HG02588 (cell line): ENCODE measurements around the gene TRPM4.
"Not testable (repeated sequence)": the region's sequence is repeated elsewhere in the genome, so short reads cannot be mapped to it uniquely, and the experiment has no call there.

Source experiments
- ATAC-seq: cut with Tn5 transposase; IDR thresholded peaks from one replicate; pipeline ENCODE4 v1.9.1; 2021; ENCODE audit warnings: mild to moderate bottlenecking, moderate library complexity; ENCODE audit not compliant: unreplicated experiment

The TRPM4 gene

GRCh38 chr19:49223472-49223871 lies 65.9 kb downstream of the TRPM4 start:
- ATAC-seq: no peak

GRCh38 chr19:49224441-49224840 lies 66.8 kb downstream of the TRPM4 start:
- ATAC-seq: not testable (repeated sequence)

- ATAC-seq: no peak
These were observed 67.3 kb downstream of the TRPM4 start for GRCh38 chr19:49224879-49225278.

GRCh38 chr19:49229416-49229815 lies 71.8 kb downstream of the TRPM4 start:
- no peak for ATAC-seq

- no peak for ATAC-seq
These were observed 73.8 kb downstream of the TRPM4 start for GRCh38 chr19:49231389-49231788.

- ATAC-seq: no peak
These were observed 74.2 kb downstream of the TRPM4 start for GRCh38 chr19:49231804-49232203.

DNA sequence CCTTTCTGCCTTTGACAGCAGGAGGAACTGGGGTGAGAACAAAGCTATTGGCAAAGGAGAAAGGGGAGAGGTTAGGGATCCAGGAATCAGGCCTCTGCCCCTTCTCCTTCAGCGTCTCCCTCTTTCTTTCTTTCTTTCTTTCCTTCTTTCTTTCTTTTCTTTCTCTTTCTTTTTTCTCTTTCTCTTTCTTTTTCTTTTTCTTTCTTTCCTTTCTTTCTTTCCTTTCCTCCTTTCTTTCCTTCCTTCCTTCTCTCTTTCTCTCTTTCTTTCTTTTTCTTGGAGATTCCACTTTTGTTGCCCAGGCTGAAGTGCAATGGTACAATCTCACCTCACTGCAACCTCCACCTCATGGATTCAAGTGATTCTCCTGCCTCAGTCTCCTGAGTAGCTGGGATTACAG lies 75.6 kb downstream of the TRPM4 start:
- ATAC-seq: no peak

GRCh38 chr19:49241769-49242168 lies 84.2 kb downstream of the TRPM4 start:
- no peak for ATAC-seq

- no peak for ATAC-seq
These were observed 85.5 kb downstream of the TRPM4 start for GRCh38 chr19:49243129-49243528.

DNA sequence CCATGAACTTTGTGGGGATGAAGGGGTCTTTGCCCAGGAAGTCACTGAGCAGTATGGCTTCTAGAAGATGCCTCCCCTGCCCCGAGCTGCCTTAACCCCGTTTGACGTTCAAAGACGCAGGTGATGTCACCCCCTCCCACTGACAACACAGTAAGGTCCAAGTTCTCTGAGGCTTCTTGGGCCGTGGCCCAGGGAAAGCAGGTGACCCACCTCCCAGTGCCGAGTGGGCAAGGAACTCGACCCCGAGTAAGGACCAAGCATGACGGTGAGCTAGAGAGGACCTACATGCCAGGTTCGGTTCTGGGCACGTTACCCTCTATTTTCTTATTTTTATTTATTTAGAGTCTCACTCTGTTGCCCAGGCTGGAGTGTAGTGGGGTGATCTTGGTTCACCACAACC lies 86.1 kb downstream of the TRPM4 start:
- ATAC-seq: no peak

DNA sequence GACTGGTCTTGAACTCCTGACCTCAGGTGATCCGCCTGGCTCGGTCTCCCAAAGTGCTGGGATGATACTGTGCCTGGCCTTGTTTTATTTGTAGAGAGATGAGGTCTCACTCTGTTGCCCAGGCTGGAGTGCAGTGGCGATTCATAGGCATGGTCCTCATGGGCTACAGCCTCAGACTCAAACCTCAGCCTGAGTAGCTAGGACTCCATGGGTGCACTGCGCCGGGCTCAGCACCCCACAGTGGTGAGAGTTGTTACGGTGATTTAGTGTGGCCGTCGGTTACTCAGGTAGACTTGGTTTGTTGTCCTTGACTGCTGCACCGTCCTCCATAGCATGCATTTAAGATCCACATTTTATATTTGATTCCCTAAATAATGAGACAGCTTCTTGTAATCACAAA lies 86.7 kb downstream of the TRPM4 start:
- ATAC-seq: no peak

DNA sequence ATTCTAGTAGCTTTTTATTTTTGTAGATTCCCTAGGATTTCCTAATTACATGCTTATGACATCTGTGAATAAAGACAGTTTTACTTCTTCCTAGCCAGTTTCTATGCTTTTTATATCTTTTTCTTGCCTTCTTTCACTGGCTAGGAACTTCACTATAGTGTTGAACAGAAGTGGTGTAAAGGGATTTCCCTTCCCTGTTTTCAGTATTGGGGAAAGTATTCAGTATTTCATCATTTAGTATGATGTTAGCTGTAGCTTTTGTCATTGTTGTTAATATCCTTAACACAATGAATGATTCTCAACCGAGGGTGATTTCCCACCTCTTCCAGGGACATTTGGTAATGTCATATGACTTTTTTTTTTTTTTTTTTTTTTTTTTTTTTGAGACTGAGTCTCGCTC lies 90.1 kb downstream of the TRPM4 start:
- no peak for ATAC-seq

DNA sequence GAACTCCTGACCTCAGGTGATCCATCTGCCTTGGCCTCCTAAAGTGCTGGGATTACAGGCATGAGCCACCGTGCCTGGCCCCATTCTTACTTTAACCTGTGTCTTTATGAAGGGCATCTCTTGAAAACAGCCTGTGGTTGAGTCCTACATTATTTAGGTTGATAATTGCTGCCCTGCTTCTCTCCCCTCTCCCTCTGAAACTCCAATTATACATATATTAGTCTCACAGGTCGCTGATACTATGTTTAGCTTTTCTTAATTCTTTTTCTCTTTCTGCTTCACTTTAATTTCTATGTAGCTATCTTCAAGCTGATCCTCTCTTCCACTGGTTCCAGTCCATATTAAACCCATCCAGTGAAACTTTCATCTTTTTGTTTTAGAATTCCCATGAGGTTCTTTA lies 92.3 kb downstream of the TRPM4 start:
- ATAC-seq: no peak

- no peak for ATAC-seq
These were observed 98.1 kb downstream of the TRPM4 start for GRCh38 chr19:49255674-49256073.

- ATAC-seq: no peak
These were observed 99.1 kb downstream of the TRPM4 start for GRCh38 chr19:49256691-49257090.
